Placental epithelial cell (primary cell): Measurements from ENCODE around the gene TCF12. TPM values are rescaled to one million over a fixed set of nuclear protein-coding genes. Genes with fewer than 3 reads are reported as not detected.

ENCODE experiments used
- small RNA-seq: library from RNA; depleted of rRNA; stranded (forward); fragments of <200 nt; gene quantifications from one replicate; pipeline ENCODE3, GENCODE V24; 2012
- total RNA-seq: library from RNA; depleted of rRNA; stranded (reverse); fragments of >200 nt; gene quantifications from 2 replicates; pipeline ENCODE4 v1.2.3, GENCODE V29; 2012

The TCF12 gene
- 72.8 and 73.0 TPM in 2 replicates for total RNA-seq

GRCh38 chr15:56918046-56918938 lies at the start of gene TCF12:
TCF12 (plus strand) TSS chr15:56918644; CDS start chr15:56919914, 1,270 bp downstream.

Small RNA genes within 50 kb of the gene (small RNA-seq; reads per million reads assigned to genes)
- gene RF01210: 0.14 reads per million

Other genes with a start within 250 kb of the TCF12 start
- 39.7 and 43.7 TPM in 2 replicates for gene ZNF280D, start 185.1 kb upstream of the TCF12 start, total RNA-seq